ENCODE results near the gene RPA3.

Gene RPA3

DNA sequence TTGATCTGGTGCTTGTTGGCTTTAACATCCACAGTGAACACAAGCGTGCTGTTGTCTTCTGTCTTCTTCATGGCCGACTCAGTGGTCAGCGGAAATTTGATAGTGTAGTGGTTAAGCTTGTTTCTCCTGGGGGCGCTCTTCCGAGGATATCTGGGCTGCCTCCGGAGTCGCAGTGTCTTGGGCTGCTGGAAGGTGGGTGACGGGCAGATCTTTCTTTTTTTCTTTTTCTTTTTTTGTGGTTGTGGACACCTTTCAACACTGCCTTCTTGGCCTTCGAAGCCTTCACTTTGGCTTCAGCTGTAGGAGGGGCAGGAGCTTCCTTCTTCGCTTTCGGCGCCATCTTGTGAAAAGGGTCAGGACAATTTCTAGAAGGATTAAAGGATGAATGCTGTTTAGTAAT lies 23.8 kb upstream of the RPA3 start:
- DNase-seq (ENCODE audit: low spot score): no peak
- TF ChIP-seq, protein P1, sequence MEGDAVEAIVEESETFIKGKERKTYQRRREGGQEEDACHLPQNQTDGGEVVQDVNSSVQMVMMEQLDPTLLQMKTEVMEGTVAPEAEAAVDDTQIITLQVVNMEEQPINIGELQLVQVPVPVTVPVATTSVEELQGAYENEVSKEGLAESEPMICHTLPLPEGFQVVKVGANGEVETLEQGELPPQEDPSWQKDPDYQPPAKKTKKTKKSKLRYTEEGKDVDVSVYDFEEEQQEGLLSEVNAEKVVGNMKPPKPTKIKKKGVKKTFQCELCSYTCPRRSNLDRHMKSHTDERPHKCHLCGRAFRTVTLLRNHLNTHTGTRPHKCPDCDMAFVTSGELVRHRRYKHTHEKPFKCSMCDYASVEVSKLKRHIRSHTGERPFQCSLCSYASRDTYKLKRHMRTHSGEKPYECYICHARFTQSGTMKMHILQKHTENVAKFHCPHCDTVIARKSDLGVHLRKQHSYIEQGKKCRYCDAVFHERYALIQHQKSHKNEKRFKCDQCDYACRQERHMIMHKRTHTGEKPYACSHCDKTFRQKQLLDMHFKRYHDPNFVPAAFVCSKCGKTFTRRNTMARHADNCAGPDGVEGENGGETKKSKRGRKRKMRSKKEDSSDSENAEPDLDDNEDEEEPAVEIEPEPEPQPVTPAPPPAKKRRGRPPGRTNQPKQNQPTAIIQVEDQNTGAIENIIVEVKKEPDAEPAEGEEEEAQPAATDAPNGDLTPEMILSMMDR (IDR thresholded peaks at IDR 0.05; ENCODE audit: extremely low read depth, missing control alignments): no peak

DNA sequence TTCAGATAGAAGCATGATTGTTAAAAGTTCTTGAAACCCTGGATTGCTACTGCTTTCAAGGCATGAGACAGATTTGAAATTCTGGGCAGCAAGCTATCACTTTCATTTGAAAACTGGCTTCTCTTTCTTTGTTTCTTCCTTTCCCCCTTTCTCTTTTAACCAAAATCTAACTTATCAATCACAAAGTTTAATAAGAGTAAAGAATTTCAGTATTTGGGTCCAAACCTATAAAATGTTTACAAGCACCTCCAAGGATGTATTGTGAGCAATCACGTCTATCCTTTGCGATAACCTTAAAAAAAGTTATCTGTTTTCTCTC lies 21.6 kb upstream of the RPA3 start:
- DNase-seq (ENCODE audit: low spot score): no peak
- TF ChIP-seq, protein P1 (IDR thresholded peaks at IDR 0.05; ENCODE audit: extremely low read depth, missing control alignments): no peak

DNA sequence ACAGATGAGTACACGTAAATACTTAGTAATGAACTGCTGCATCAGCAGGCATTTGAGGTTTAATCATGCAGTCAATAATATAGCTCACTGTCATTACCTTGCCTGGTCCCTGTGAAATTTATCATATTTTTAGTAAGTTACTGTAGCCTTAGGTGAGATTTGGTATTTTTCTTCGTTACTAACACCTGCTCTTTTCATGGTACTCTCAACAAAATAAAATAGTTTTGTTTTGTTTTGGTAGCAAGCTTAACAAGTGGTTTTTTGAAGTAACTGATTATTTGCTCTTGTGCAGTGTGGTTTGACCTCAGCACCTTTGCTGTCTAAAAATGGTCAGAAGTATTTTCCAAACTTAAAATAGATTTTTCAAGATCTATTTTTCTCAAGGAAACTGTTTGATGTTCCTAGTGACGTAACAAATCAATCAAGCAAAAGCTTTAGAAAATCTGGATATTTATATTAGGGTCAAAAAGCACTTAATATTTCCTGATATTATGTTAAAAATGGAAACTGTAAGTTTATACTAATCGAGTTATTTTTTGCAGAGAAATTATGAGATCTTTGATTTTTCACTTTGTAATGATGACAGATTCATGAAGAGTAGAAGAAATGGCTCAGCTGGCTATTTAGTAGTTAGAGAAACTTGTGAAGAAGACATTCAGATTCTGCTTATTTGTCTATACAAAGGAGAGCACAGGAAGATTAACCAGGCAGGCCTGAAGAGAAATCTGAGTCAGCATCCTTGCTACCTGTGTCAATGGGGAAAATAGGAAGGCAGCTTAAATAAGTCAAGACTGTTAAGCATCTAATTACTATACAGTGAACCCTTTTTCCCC lies 21.0 kb upstream of the RPA3 start:
- no peak for DNase-seq (ENCODE audit: low spot score)
- TF ChIP-seq, protein P1 (IDR thresholded peaks at IDR 0.05; ENCODE audit: extremely low read depth, missing control alignments): no peak

DNA sequence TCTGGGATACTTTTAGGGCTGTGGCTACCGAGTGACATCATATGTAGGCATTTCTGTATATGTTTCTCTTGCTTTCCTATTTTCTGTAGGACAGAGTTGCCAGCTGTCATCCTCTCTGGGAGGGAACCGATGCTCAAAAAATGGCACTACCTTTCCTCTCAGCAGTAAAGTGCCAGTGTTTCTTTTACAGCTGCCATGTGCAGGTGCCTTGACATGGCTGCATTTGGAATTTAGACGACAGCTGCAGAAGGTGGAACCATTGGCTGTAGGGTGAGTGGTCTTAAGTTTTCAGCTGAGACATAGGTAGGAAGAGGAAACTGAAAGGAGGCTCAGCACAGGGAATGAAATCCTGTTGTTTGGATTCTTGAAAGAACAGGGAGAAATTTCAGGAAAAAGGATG lies 20.2 kb upstream of the RPA3 start:
- TF ChIP-seq, protein P1 (IDR thresholded peaks at IDR 0.05; ENCODE audit: extremely low read depth, missing control alignments): no peak
- no peak for DNase-seq (ENCODE audit: low spot score)

DNA sequence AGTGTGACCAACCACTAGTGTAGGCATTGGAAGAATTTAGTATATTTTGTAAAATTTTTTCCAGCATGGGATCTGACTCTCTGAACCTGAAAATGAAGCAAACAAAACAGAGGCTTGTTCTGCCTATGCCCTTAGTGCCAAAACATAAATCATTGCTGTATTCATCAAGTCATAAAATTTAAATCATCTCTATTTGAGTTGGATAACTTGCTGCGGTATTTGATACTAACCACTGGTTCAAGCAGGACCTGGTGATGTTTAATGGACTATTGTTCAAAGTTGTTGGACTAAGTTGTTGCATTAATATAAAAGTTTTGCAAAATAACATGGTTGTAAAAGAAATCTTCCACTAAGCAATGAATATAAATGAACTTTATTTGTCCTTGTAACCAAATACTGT lies 19.8 kb upstream of the RPA3 start:
- no peak for DNase-seq (ENCODE audit: low spot score)

DNA sequence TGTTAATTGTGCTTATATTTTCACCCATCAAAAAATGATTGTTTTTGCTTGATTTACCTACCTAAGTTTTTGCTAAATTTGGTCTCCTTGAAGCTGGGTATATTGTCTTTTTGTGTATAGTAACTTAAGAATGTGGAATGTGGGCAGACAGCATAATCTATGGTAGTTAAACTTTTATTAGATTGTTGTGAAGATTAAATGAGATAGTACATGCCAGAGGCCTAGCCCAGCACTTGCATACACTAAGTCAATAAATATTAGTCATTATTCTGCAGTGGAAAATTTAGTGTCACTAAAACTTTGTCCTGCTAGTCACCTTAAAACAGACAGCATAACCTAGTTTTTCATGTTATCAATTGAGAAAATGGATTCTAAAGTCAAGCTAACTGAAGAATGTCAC lies 19.3 kb upstream of the RPA3 start:
- TF ChIP-seq, protein P1 (IDR thresholded peaks at IDR 0.05; ENCODE audit: extremely low read depth, missing control alignments): no peak
- DNase-seq (ENCODE audit: low spot score): no peak

More for the DNA sequence above, 19.8 kb upstream of the RPA3 start:
- TF ChIP-seq, protein P1 (IDR thresholded peaks at IDR 0.05; ENCODE audit: extremely low read depth, missing control alignments): no peak

DNA sequence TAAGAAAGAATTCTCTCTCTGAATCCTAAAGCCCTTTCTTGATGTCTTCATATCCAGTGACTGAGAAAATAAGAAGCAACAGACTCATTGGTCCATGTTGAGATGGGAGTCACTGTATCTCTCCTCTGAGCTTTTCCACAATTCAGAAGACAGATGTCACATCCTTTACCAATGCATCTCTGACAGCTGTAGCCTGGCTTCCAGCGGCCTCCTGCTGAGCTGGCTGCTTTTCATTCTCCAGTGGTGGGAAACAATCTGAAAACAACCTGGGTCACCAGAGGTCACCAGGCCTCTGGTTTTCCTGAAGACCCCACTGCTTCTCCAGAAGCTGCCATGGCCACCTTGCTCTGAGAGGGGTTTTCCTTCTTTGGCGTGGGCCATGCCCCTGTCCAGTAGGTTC lies 18.3 kb upstream of the RPA3 start:
- TF ChIP-seq, protein P1 (IDR thresholded peaks at IDR 0.05; ENCODE audit: extremely low read depth, missing control alignments): no peak
- DNase-seq (ENCODE audit: low spot score): no peak

All from GM20000 (cell line).